Caco-2 (cell line): Measurements from ENCODE around the gene COL11A2. TPM values are rescaled to one million over a fixed set of nuclear protein-coding genes. Genes with fewer than 3 reads are reported as not detected.

ENCODE experiments used
- BruUV-seq: library from RNA; stranded (reverse); fragments of 400-500 nt; replicated peaks from 2 replicates; lab custom pipeline; 2021; lab: Mats Ljungman, UMichigan
- CTCF ChIA-PET: fragments of 300-600 bp; sonication (Branson Sonifier 250); formaldehyde crosslinking; loops from one replicate; lab custom pipeline; 2022; ENCODE audit warnings: antibody characterized with exemption; lab: Charles Lee
- POLR2A ChIA-PET: fragments of 300-600 bp; sonication (Branson Sonifier 250); formaldehyde crosslinking; loops from one replicate; lab custom pipeline; 2022; ENCODE audit warnings: antibody characterized with exemption; lab: Charles Lee
- DNase-seq, 2 experiments: peaks; one replicate each; pipeline versions ENCODE4 v3.0.0 to v3.0.0-alpha.2; 2020 to 2022
- H3K27me3 ChIP-seq: replicated peaks from 2 replicates; pipeline ENCODE4 v1.6.0; 2011; ENCODE audit warnings: low read length; ENCODE audit not compliant: control insufficient read depth, insufficient read depth
- H3K36me3 ChIP-seq: 2 replicates; pipeline ENCODE4 v1.5.1; 2011; ENCODE audit warnings: low read length; ENCODE audit not compliant: control insufficient read depth, insufficient read depth
- H3K4me1 ChIP-seq: fragments of 250-450 bp; sonication (Bioruptor Pico); 2 replicates; pipeline ENCODE4 v1.5.1; 2020; ENCODE audit warnings: mild to moderate bottlenecking
- H3K4me3 ChIP-seq: 2 replicates; pipeline ENCODE4 v1.5.1; 2011; ENCODE audit warnings: low read depth, mild to moderate bottlenecking, control low read depth, low read length
- H3K9me3 ChIP-seq: fragments of 250-450 bp; sonication (Bioruptor Pico); 2 replicates; pipeline ENCODE4 v1.5.1; 2020; ENCODE audit warnings: mild to moderate bottlenecking, moderate library complexity
- H3K27ac Mint-ChIP-seq: one replicate; pipeline ENCODE4 v1.8.0; 2022; ENCODE audit warnings: mixed read lengths; ENCODE audit not compliant: unreplicated experiment
- H3K27me3 Mint-ChIP-seq: one replicate; pipeline ENCODE4 v1.8.0; 2022; ENCODE audit warnings: mixed read lengths; ENCODE audit not compliant: insufficient read depth, unreplicated experiment
- H3K36me3 Mint-ChIP-seq: one replicate; pipeline ENCODE4 v1.8.0; 2022; ENCODE audit warnings: mild to moderate bottlenecking, mixed read lengths; ENCODE audit not compliant: insufficient read depth, unreplicated experiment
- H3K4me1 Mint-ChIP-seq: one replicate; pipeline ENCODE4 v1.8.0; 2022; ENCODE audit warnings: low read depth, mixed read lengths; ENCODE audit not compliant: unreplicated experiment
- H3K4me3 Mint-ChIP-seq: one replicate; pipeline ENCODE4 v1.8.0; 2022; ENCODE audit warnings: mild to moderate bottlenecking, moderate library complexity, mixed read lengths; ENCODE audit not compliant: unreplicated experiment
- H3K9me3 Mint-ChIP-seq: one replicate; pipeline ENCODE4 v1.8.0; 2022; ENCODE audit warnings: mixed read lengths; ENCODE audit not compliant: unreplicated experiment
- CTCF ChIP-seq, 2 experiments: fragments of 200-600 bp in 1 of 2; IDR thresholded peaks; 1 replicate in 1 of 2; 2 replicates in 1 of 2; pipeline versions ENCODE4 v1.5.1 to v1.8.0; 2011 to 2022; ENCODE audit warnings: antibody characterized with exemption in 1 of 2, control low read depth in 1 of 2, inconsistent platforms in 1 of 2, low read depth in 1 of 2, low read length in 1 of 2, mild to moderate bottlenecking in 1 of 2, moderate library complexity in 1 of 2; ENCODE audit not compliant: insufficient read depth in 1 of 2, severe bottlenecking in 1 of 2, unreplicated experiment in 1 of 2
- intact Hi-C: fragments of 100-400 bp; cut with micrococcal nuclease; formaldehyde crosslinking; loops from one replicate; pipeline ENCODE4 v1.10.0; 2022; ENCODE audit not compliant: unreplicated experiment
- total RNA-seq: library from RNA; stranded (reverse); gene quantifications from 2 replicates; pipeline ENCODE4 v1.2.3, GENCODE V29; 2022

COL11A2 gene
- total RNA-seq, 1 experiment from 2014 or later = 1.3 TPM

GRCh38 chr6:33185654-33186187 is 6.5 kb downstream of the COL11A2 start:
- DNase-seq = no peak
- peaks cover 11% of the 10 kb centered on the region for H3K27me3 Mint-ChIP-seq

GRCh38 chr6:33185190-33185589 is 7.1 kb downstream of the COL11A2 start:
- no peaks in the 10 kb centered on the region for H3K4me1 ChIP-seq
- H3K36me3 Mint-ChIP-seq = no peaks in the 10 kb centered on the region
- BruUV-seq = no TSS peak
- no peak for DNase-seq
- H3K27me3 Mint-ChIP-seq = peaks cover 11% of the 10 kb centered on the region
- no peaks in the 10 kb centered on the region for H3K36me3 ChIP-seq
- POLR2A ChIA-PET = no interaction called here
- TF ChIP-seq CTCF (IDR thresholded peaks at IDR 0.05; ENCODE audit: insufficient read depth in 1 of 2, low read depth in 1 of 2, low read length in 1 of 2, severe bottlenecking in 1 of 2, unreplicated experiment in 1 of 2) = no peak
- no peaks in the 10 kb centered on the region for H3K9me3 ChIP-seq
- H3K4me3 Mint-ChIP-seq = no peak overlapping the region
- intact Hi-C loops = no loop called here
- CTCF ChIA-PET = no interaction called here
- H3K27me3 ChIP-seq = no peaks in the 10 kb centered on the region
- H3K4me1 Mint-ChIP-seq = no peaks in the 10 kb centered on the region
- H3K27ac Mint-ChIP-seq = no peak overlapping the region
- no peak overlapping the region for H3K4me3 ChIP-seq
- H3K9me3 Mint-ChIP-seq = peaks cover 22% of the 10 kb centered on the region

More at GRCh38 chr6:33185654-33186187, 6.5 kb downstream of the COL11A2 start:
- intact Hi-C loops = no loop called here
- Histone ChIP-seq H3K4me3 (no peak overlapping the region), H3K27me3 (no peaks in the 10 kb centered on the region), H3K9me3 (no peaks in the 10 kb centered on the region), H3K4me1 (no peaks in the 10 kb centered on the region), H3K36me3 (no peaks in the 10 kb centered on the region)
- H3K27ac Mint-ChIP-seq = no peak overlapping the region
- no peaks in the 10 kb centered on the region for H3K36me3 Mint-ChIP-seq
- CTCF ChIA-PET = no interaction called here
- H3K4me3 Mint-ChIP-seq = no peak overlapping the region
- no peaks in the 10 kb centered on the region for H3K4me1 Mint-ChIP-seq
- TF ChIP-seq CTCF (IDR thresholded peaks at IDR 0.05; ENCODE audit: insufficient read depth in 1 of 2, low read depth in 1 of 2, low read length in 1 of 2, severe bottlenecking in 1 of 2, unreplicated experiment in 1 of 2) = no peak
- POLR2A ChIA-PET = no interaction called here
- no TSS peak for BruUV-seq
- H3K9me3 Mint-ChIP-seq = peaks cover 22% of the 10 kb centered on the region

GRCh38 chr6:33183071-33183683 is 9.1 kb downstream of the COL11A2 start:
- no peak overlapping the region for H3K4me3 Mint-ChIP-seq
- no peaks in the 10 kb centered on the region for H3K36me3 Mint-ChIP-seq
- BruUV-seq = no TSS peak
- intact Hi-C loops = no loop called here
- CTCF ChIA-PET = interaction anchor here (0.6 kb wide), 1 partner anchor 17 kb away, joined by 5 read pairs; no protein-coding TSS in a partner anchor
- no peaks in the 10 kb centered on the region for H3K4me1 ChIP-seq
- POLR2A ChIA-PET = no interaction called here
- peaks cover 10% of the 10 kb centered on the region for H3K27me3 Mint-ChIP-seq
- peaks cover 22% of the 10 kb centered on the region for H3K9me3 Mint-ChIP-seq
- no peaks in the 10 kb centered on the region for H3K27me3 ChIP-seq
- no peak for TF ChIP-seq CTCF (IDR thresholded peaks at IDR 0.05; ENCODE audit: insufficient read depth in 1 of 2, low read depth in 1 of 2, low read length in 1 of 2, severe bottlenecking in 1 of 2, unreplicated experiment in 1 of 2)
- H3K4me3 ChIP-seq = no peak overlapping the region
- no peaks in the 10 kb centered on the region for H3K36me3 ChIP-seq
- no peak for DNase-seq
- no peaks in the 10 kb centered on the region for H3K4me1 Mint-ChIP-seq
- H3K27ac Mint-ChIP-seq = peak overlapping the region; percentile 29
- H3K9me3 ChIP-seq = no peaks in the 10 kb centered on the region
